HCT116 (cell line): ENCODE measurements around the gene GFOD1. TPM values are rescaled to one million over a fixed set of nuclear protein-coding genes. Genes with fewer than 3 reads are reported as not detected.

ENCODE experiments used
- ATAC-seq: fragments of 200-7000 bp; cut with Tn5 transposase; 2 replicates; pipeline ENCODE4 v1.9.1; 2020; ENCODE audit warnings: mild to moderate bottlenecking, moderate library complexity
- BruUV-seq: library from RNA; stranded (reverse); fragments of 400-500 nt; replicated peaks from 2 replicates; lab custom pipeline; 2021; lab: Mats Ljungman, UMichigan
- CTCF ChIA-PET: fragments of 300-600 bp; sonication (Branson Sonifier 250); formaldehyde crosslinking; loops from one replicate; lab custom pipeline; 2021; ENCODE audit warnings: antibody characterized with exemption; lab: Charles Lee
- POLR2A ChIA-PET: fragments of 300-600, 350-600 bp; sonication (Branson Sonifier 250); formaldehyde crosslinking; loops from one replicate; lab custom pipeline; 2021; ENCODE audit warnings: antibody characterized with exemption; lab: Charles Lee
- RAD21 ChIA-PET, 2 experiments: fragments of 300-600 bp; sonication (Branson Sonifier 250); formaldehyde crosslinking; loops; one replicate each; lab custom pipeline; 2023; ENCODE audit warnings: low total read pairs in 2 of 2; ENCODE audit not compliant: uncharacterized antibody in 2 of 2, unreplicated experiment in 2 of 2, low non-redundant PET in 1 of 2; lab: Charles Lee
- DNase-seq: peaks from one replicate; pipeline ENCODE4 v3.0.0-alpha.2; 2010; ENCODE audit warnings: low read depth, low spot score
- H2AFZ ChIP-seq: fragments of 200-600 bp; shearing (Covaris generic), sonication (generic); 2 replicates; pipeline ENCODE4 v1.6.1; 2017; ENCODE audit warnings: low read depth, mixed run types, mixed read lengths, antibody characterized with exemption, low read length; ENCODE audit not compliant: poor library complexity, severe bottlenecking
- H3K27ac ChIP-seq: 2 replicates; pipeline ENCODE4 v1.5.1; 2012; ENCODE audit warnings: low read depth, low read length
- H3K27me3 ChIP-seq: fragments of 200-600 bp; sonication (generic); 2 replicates; pipeline ENCODE4 v1.6.1; 2016; ENCODE audit warnings: mixed run types, low read length, mixed read lengths; ENCODE audit not compliant: insufficient read depth
- H3K36me3 ChIP-seq, 2 experiments: fragments of 200-500 bp in 1 of 2; fragments of 200-600 bp in 1 of 2; sonication (Bioruptor generic) in 1 of 2; sonication (generic) in 1 of 2; 2 replicates each; pipeline versions ENCODE4 v1.5.1 to v1.6.1; 2014 to 2016; ENCODE audit warnings: low read length in 2 of 2, inconsistent platforms in 1 of 2, mixed read lengths in 1 of 2, mixed run types in 1 of 2; ENCODE audit not compliant: insufficient read depth in 2 of 2, control insufficient read depth in 1 of 2
- H3K4me1 ChIP-seq, 2 experiments: fragments of 200-600 bp in 1 of 2; sonication (generic) in 1 of 2; 2 replicates each; pipeline versions ENCODE4 v1.5.1 to v1.6.1; 2012 to 2017; ENCODE audit warnings: low read length in 2 of 2, inconsistent platforms in 1 of 2, mild to moderate bottlenecking in 1 of 2, mixed read lengths in 1 of 2, mixed run types in 1 of 2, moderate library complexity in 1 of 2; ENCODE audit not compliant: insufficient read depth in 2 of 2, control insufficient read depth in 1 of 2
- H3K4me2 ChIP-seq: fragments of 200-600 bp; sonication (generic); 2 replicates; pipeline ENCODE4 v1.6.1; 2017; ENCODE audit warnings: mixed run types, low read length, mixed read lengths
- H3K4me3 ChIP-seq, 2 experiments: fragments of 200-600 bp in 1 of 2; sonication (generic) in 1 of 2; replicated peaks in 1 of 2; 2 replicates each; pipeline ENCODE4 v1.5.1; 2011 to 2016; ENCODE audit warnings: low read length in 2 of 2, control low read depth in 1 of 2, low read depth in 1 of 2, mild to moderate bottlenecking in 1 of 2, mixed read lengths in 1 of 2, mixed run types in 1 of 2
- H3K79me2 ChIP-seq: fragments of 200-600 bp; sonication (generic); 2 replicates; pipeline ENCODE4 v1.6.1; 2017; ENCODE audit warnings: mild to moderate bottlenecking, mixed run types, low read length, moderate library complexity, mixed read lengths; ENCODE audit not compliant: insufficient read depth
- H3K9ac ChIP-seq: fragments of 200-600 bp; sonication (generic); 2 replicates; pipeline ENCODE4 v1.6.1; 2016; ENCODE audit warnings: low read length, mixed read lengths
- H3K9me2 ChIP-seq: fragments of 200-600 bp; sonication (generic), shearing (Covaris generic); 2 replicates; pipeline ENCODE4 v1.6.1; 2017; ENCODE audit warnings: mixed run types, mild to moderate bottlenecking, moderate library complexity; ENCODE audit not compliant: insufficient read depth
- H3K9me3 ChIP-seq, 2 experiments: fragments of 200-500 bp in 1 of 2; fragments of 200-600 bp in 1 of 2; sonication (Bioruptor generic) in 1 of 2; sonication (generic) in 1 of 2; 2 replicates each; pipeline ENCODE4 v1.6.1; 2014 to 2017; ENCODE audit warnings: low read length in 2 of 2, mixed read lengths in 2 of 2, inconsistent platforms in 1 of 2, low read depth in 1 of 2, mild to moderate bottlenecking in 1 of 2, mixed run types in 1 of 2, moderate library complexity in 1 of 2; ENCODE audit not compliant: control insufficient read depth in 1 of 2, insufficient read depth in 1 of 2
- H4K20me1 ChIP-seq: fragments of 200-600 bp; sonication (generic), shearing (Covaris generic); 2 replicates; pipeline ENCODE4 v1.6.1; 2017; ENCODE audit warnings: mixed run types, mild to moderate bottlenecking, moderate library complexity; ENCODE audit not compliant: insufficient read depth
- ELF1 ChIP-seq: IDR thresholded peaks from 2 replicates; pipeline ENCODE4 v1.6.1; 2012; ENCODE audit warnings: low read depth, borderline replicate concordance
- FOSL1 ChIP-seq: IDR thresholded peaks from 2 replicates; pipeline ENCODE4 v1.6.1; 2012; ENCODE audit warnings: low read depth
- JUND ChIP-seq: IDR thresholded peaks from 2 replicates; pipeline ENCODE4 v1.6.1; 2012
- POLR2A ChIP-seq: IDR thresholded peaks from 2 replicates; pipeline ENCODE4 v1.7.0; 2011; ENCODE audit warnings: borderline replicate concordance; ENCODE audit not compliant: insufficient read depth, insufficient read length; ENCODE audit errors: extremely low read depth
- POLR2AphosphoS5 ChIP-seq: IDR thresholded peaks from 2 replicates; pipeline ENCODE4 v1.6.1; 2011; ENCODE audit warnings: mild to moderate bottlenecking, low read depth, low read length, moderate library complexity
- SIN3A ChIP-seq: IDR thresholded peaks from 2 replicates; pipeline ENCODE4 v1.6.1; 2012; ENCODE audit warnings: low read depth
- SRF ChIP-seq: IDR thresholded peaks from 2 replicates; pipeline ENCODE4 v1.6.1; 2012; ENCODE audit warnings: low read depth
- YY1 ChIP-seq: IDR thresholded peaks from 2 replicates; pipeline ENCODE4 v1.6.1; 2011; ENCODE audit warnings: low read length, low read depth, moderate library complexity, mild to moderate bottlenecking; ENCODE audit not compliant: insufficient replicate concordance; ENCODE audit errors: extremely low read depth
- intact Hi-C: fragments of 100-400 bp; cut with micrococcal nuclease; formaldehyde crosslinking; loops from 2 replicates; pipeline ENCODE4 v1.10.0; 2022
- total RNA-seq: library from RNA; stranded (reverse); gene quantifications from one replicate; pipeline ENCODE4 v1.2.1, GENCODE V29; 2021; ENCODE audit not compliant: unreplicated experiment
- TF ChIP-seq, protein P1 (sequence below): IDR thresholded peaks from 2 replicates; pipeline ENCODE4 v1.6.1; 2012
- TF ChIP-seq, protein P2 (sequence below), 3 experiments: fragments of 200-600 bp in 1 of 3; sonication (generic) in 1 of 3; IDR thresholded peaks in 2 of 3; conservative IDR thresholded peaks in 1 of 3; 2 replicates each; pipeline ENCODE4 v1.5.1; 2012 to 2017; ENCODE audit warnings: low read depth in 2 of 3, low read length in 2 of 3, antibody characterized with exemption in 1 of 3, borderline replicate concordance in 1 of 3, control low read depth in 1 of 3, mild to moderate bottlenecking in 1 of 3, mixed read lengths in 1 of 3, mixed run types in 1 of 3, moderate library complexity in 1 of 3; ENCODE audit not compliant: insufficient read depth in 1 of 3

The GFOD1 gene
- total RNA-seq, 1 experiment from 2014 or later = 3.8 TPM

DNA sequence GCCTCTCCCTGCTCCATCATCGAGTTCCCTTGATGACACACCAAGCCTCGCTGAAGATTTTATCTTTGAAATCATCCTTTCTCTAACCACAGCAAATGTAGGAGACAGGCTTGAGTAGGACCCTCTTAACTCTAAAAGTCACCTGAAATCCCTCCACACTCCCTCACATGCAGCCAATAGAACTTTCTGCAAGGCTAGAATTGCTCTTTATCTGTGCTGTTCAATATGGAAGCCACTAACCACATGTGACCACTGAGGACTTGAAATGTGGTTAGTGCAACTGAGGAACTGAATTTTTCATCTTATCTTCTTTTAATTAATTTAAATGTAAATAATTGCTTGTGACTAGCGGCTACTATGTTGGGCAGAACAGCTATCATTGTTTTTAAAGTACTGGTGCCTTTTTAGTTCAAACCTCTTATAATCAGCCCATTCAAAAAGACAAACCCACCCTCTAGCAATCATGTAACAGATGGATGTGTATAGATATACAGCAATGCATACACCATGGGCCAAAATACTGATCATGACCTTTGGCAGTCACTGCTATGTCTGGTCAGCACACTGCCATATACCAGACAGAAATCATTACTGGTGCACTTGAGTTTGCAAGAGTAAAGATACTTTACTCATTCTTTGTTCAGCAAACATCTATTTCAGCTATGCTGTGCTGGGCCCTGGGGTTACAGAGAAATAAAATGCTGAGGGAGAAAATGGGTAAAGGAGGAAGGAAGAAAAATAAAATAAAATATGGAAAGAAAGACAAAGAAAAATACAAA lies 50.0 kb downstream of the GFOD1 start:
- TF ChIP-seq JUND (no peak), SRF (no peak), POLR2A (no peak), ELF1 (no peak), POLR2AphosphoS5 (no peak), YY1 (no peak), FOSL1 (no peak), SIN3A (no peak)
- TF ChIP-seq, protein P1, sequence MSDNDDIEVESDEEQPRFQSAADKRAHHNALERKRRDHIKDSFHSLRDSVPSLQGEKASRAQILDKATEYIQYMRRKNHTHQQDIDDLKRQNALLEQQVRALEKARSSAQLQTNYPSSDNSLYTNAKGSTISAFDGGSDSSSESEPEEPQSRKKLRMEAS = no peak
- TF ChIP-seq, protein P2, sequence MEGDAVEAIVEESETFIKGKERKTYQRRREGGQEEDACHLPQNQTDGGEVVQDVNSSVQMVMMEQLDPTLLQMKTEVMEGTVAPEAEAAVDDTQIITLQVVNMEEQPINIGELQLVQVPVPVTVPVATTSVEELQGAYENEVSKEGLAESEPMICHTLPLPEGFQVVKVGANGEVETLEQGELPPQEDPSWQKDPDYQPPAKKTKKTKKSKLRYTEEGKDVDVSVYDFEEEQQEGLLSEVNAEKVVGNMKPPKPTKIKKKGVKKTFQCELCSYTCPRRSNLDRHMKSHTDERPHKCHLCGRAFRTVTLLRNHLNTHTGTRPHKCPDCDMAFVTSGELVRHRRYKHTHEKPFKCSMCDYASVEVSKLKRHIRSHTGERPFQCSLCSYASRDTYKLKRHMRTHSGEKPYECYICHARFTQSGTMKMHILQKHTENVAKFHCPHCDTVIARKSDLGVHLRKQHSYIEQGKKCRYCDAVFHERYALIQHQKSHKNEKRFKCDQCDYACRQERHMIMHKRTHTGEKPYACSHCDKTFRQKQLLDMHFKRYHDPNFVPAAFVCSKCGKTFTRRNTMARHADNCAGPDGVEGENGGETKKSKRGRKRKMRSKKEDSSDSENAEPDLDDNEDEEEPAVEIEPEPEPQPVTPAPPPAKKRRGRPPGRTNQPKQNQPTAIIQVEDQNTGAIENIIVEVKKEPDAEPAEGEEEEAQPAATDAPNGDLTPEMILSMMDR (IDR thresholded peaks at IDR 0.05 in 2 of 3, conservative IDR thresholded peaks at IDR 0.05 in 1 of 3; ENCODE audit: borderline replicate concordance in 1 of 3, insufficient read depth in 1 of 3, low read depth in 2 of 3, low read length in 2 of 3) = no peak
- TF ChIP-seq, all 23 proteins: peak for 0
- intact Hi-C loops = no loop called here

More for the DNA sequence above, 50.0 kb downstream of the GFOD1 start:
- no peaks in the 10 kb centered on the region for H3K27me3 ChIP-seq
- ATAC-seq = no peak
- no peaks in the 10 kb centered on the region for H3K9me2 ChIP-seq
- no peak overlapping the region for H3K27ac ChIP-seq
- POLR2A ChIA-PET = no interaction called here
- H3K4me1 ChIP-seq = no peaks in the 10 kb centered on the region
- H3K79me2 ChIP-seq = no peaks in the 10 kb centered on the region
- H3K4me2 ChIP-seq = no peak overlapping the region
- no peak overlapping the region for H3K9ac ChIP-seq
- no TSS peak for BruUV-seq
- RAD21 ChIA-PET = no interaction called here
- no peaks in the 10 kb centered on the region for H3K9me3 ChIP-seq
- H3K36me3 ChIP-seq = no peaks in the 10 kb centered on the region
- no peak for DNase-seq
- H3K4me3 ChIP-seq = no peak overlapping the region
- H4K20me1 ChIP-seq = no peaks in the 10 kb centered on the region
- CTCF ChIA-PET = no interaction called here
- H2AFZ ChIP-seq = no peak overlapping the region
